Measurements from ENCODE around the gene FKBP1A.

DNA sequence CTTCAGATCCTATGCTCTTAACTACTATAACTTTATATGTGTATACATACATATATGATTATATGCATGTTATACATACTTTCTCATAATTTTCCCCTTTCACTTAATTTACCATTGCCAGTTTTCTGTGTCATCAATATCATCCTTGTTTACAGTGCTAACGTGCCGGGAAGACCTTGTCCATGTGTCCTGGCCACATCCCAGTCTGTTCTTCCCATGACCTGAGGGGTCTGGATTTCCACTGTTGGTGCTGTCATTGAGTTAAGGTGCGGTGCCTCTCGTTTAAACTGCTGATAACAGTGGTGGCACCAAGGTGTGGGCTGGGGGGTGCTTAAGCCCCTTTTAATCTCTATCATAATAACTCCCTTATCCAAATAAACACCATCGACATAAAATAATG lies 55.4 kb downstream of the FKBP1A start:
- TF ChIP-seq, protein P1, sequence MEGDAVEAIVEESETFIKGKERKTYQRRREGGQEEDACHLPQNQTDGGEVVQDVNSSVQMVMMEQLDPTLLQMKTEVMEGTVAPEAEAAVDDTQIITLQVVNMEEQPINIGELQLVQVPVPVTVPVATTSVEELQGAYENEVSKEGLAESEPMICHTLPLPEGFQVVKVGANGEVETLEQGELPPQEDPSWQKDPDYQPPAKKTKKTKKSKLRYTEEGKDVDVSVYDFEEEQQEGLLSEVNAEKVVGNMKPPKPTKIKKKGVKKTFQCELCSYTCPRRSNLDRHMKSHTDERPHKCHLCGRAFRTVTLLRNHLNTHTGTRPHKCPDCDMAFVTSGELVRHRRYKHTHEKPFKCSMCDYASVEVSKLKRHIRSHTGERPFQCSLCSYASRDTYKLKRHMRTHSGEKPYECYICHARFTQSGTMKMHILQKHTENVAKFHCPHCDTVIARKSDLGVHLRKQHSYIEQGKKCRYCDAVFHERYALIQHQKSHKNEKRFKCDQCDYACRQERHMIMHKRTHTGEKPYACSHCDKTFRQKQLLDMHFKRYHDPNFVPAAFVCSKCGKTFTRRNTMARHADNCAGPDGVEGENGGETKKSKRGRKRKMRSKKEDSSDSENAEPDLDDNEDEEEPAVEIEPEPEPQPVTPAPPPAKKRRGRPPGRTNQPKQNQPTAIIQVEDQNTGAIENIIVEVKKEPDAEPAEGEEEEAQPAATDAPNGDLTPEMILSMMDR (IDR thresholded peaks at IDR 0.05), result no peak
- no peak for TF ChIP-seq POLR2A (IDR thresholded peaks at IDR 0.05)
